Osteocyte (in vitro differentiated cells): ENCODE results near the gene MRTFA. TPM values are rescaled to one million over a fixed set of nuclear protein-coding genes. Genes with fewer than 3 reads are reported as not detected.

ENCODE experiments used
- DNase-seq: peaks from one replicate; pipeline ENCODE4 v3.0.0; 2021; ENCODE audit warnings: mixed read lengths; ENCODE audit not compliant: unreplicated experiment; ENCODE audit errors: extremely low spot score
- H3K27ac Mint-ChIP-seq: one replicate; pipeline ENCODE4 v1.8.0; 2021; ENCODE audit warnings: mild to moderate bottlenecking, mixed read lengths; ENCODE audit not compliant: unreplicated experiment
- H3K27me3 Mint-ChIP-seq: one replicate; pipeline ENCODE4 v1.8.0; 2021; ENCODE audit warnings: mixed read lengths; ENCODE audit not compliant: unreplicated experiment
- H3K36me3 Mint-ChIP-seq: one replicate; pipeline ENCODE4 v1.8.0; 2021; ENCODE audit warnings: mixed read lengths; ENCODE audit not compliant: unreplicated experiment
- H3K4me1 Mint-ChIP-seq: one replicate; pipeline ENCODE4 v1.8.0; 2021; ENCODE audit warnings: mixed read lengths; ENCODE audit not compliant: unreplicated experiment
- H3K4me3 Mint-ChIP-seq: one replicate; pipeline ENCODE4 v1.8.0; 2021; ENCODE audit warnings: mild to moderate bottlenecking, moderate library complexity, mixed read lengths; ENCODE audit not compliant: unreplicated experiment
- H3K9me3 Mint-ChIP-seq: one replicate; pipeline ENCODE4 v1.8.0; 2021; ENCODE audit warnings: mixed read lengths; ENCODE audit not compliant: unreplicated experiment
- total RNA-seq: library from RNA; stranded (reverse); gene quantifications from 2 replicates; pipeline ENCODE4 v1.2.1, GENCODE V29; 2021
- TF ChIP-seq, protein P1 (sequence below): fragments of 200-600 bp; sonication (generic); IDR thresholded peaks from 2 replicates; pipeline ENCODE4 v1.5.0; 2021; ENCODE audit warnings: antibody characterized with exemption, mild to moderate bottlenecking, moderate library complexity

The MRTFA gene
- total RNA-seq, 1 donor from 2014 or later: 59.0 TPM

GRCh38 chr22:40404251-40405177, 232.0 kb downstream of the MRTFA start:
- Mint-ChIP-seq H3K27me3 (no peaks in the 10 kb centered on the region), H3K4me3 (no peak overlapping the region)

DNA sequence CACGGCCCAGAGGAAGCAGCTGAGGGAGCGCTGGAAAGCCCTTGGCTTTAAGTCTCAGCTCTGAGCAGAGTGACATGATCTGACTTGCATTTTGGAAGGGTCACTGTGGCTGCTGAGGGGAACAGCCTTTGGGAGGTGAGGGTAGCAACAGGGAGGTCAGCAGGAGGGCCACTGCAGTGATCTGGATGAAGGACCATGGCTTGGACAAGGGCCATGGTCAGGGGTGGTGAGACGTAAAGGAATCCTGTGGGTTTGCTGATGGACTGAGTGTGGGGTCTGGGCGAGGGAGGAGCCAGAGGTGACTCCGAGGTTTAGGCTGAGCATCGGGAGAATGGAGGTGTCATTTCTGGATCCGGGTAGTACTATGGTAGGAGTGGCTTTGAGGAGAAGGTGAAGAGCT, 232.9 kb downstream of the MRTFA start:
- no peak overlapping the region for H3K27ac Mint-ChIP-seq
- H3K27me3 Mint-ChIP-seq: no peaks in the 10 kb centered on the region
- H3K4me3 Mint-ChIP-seq: no peak overlapping the region
- no peaks in the 10 kb centered on the region for H3K9me3 Mint-ChIP-seq
- DNase-seq: no peak
- TF ChIP-seq, protein P1, sequence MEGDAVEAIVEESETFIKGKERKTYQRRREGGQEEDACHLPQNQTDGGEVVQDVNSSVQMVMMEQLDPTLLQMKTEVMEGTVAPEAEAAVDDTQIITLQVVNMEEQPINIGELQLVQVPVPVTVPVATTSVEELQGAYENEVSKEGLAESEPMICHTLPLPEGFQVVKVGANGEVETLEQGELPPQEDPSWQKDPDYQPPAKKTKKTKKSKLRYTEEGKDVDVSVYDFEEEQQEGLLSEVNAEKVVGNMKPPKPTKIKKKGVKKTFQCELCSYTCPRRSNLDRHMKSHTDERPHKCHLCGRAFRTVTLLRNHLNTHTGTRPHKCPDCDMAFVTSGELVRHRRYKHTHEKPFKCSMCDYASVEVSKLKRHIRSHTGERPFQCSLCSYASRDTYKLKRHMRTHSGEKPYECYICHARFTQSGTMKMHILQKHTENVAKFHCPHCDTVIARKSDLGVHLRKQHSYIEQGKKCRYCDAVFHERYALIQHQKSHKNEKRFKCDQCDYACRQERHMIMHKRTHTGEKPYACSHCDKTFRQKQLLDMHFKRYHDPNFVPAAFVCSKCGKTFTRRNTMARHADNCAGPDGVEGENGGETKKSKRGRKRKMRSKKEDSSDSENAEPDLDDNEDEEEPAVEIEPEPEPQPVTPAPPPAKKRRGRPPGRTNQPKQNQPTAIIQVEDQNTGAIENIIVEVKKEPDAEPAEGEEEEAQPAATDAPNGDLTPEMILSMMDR: no peak
- H3K4me1 Mint-ChIP-seq: no peaks in the 10 kb centered on the region
- H3K36me3 Mint-ChIP-seq: peaks cover 19% of the 10 kb centered on the region

More at GRCh38 chr22:40404251-40405177, 232.0 kb downstream of the MRTFA start:
- Mint-ChIP-seq H3K4me1 (no peaks in the 10 kb centered on the region), H3K9me3 (no peaks in the 10 kb centered on the region), H3K36me3 (peaks cover 21% of the 10 kb centered on the region), H3K27ac (no peak overlapping the region)
- TF ChIP-seq, protein P1: no peak
- no peak for DNase-seq

GRCh38 chr22:40403141-40403540, 233.4 kb downstream of the MRTFA start:
- Mint-ChIP-seq H3K4me3 (no peak overlapping the region), H3K36me3 (peaks cover 19% of the 10 kb centered on the region), H3K27ac (no peak overlapping the region), H3K9me3 (no peaks in the 10 kb centered on the region), H3K27me3 (no peaks in the 10 kb centered on the region), H3K4me1 (no peaks in the 10 kb centered on the region)
- DNase-seq: no peak
- TF ChIP-seq, protein P1: no peak

- Mint-ChIP-seq H3K36me3 (peaks cover 14% of the 10 kb centered on the region), H3K27me3 (no peaks in the 10 kb centered on the region), H3K9me3 (no peaks in the 10 kb centered on the region), H3K4me1 (peaks cover 9% of the 10 kb centered on the region), H3K27ac (no peak overlapping the region), H3K4me3 (no peak overlapping the region)
- no peak for DNase-seq
- TF ChIP-seq, protein P1: no peak
Measured at GRCh38 chr22:40401981-40402406, 234.5 kb downstream of the MRTFA start.

DNA sequence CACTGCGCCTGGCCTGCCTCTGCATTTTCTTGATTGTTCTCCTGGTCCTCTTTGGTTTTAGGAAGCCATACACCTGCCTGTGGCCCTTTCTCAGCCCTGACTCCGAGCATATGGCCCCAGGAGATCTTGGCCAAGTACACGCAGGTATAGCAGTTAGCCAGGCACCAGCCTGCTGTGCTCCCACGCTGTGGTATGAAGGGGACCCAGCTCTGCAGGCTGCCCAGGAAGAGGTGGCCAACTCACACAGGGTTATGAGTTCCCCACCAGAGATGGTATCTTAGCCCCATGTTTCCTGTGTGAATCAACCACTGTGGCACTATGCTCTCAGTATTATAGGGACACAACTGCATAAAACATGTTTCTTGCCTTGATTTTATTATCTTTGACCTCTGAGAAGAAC, 235.0 kb downstream of the MRTFA start:
- Mint-ChIP-seq H3K36me3 (peaks cover 14% of the 10 kb centered on the region), H3K27me3 (no peaks in the 10 kb centered on the region), H3K9me3 (no peaks in the 10 kb centered on the region), H3K27ac (no peak overlapping the region), H3K4me3 (no peak overlapping the region), H3K4me1 (peaks cover 13% of the 10 kb centered on the region)
- no peak for DNase-seq
- TF ChIP-seq, protein P1: no peak
